HG02870 (cell line): ENCODE data around the gene LRRC3C.
A peak's percentile ranks its signal among the peaks of the same experiment; 100 is the strongest.

Experiments
- ATAC-seq: cut with Tn5 transposase; IDR thresholded peaks from one replicate; pipeline ENCODE4 v1.9.1; 2021; ENCODE audit warnings: mild to moderate bottlenecking, moderate library complexity; ENCODE audit not compliant: unreplicated experiment

LRRC3C gene

DNA sequence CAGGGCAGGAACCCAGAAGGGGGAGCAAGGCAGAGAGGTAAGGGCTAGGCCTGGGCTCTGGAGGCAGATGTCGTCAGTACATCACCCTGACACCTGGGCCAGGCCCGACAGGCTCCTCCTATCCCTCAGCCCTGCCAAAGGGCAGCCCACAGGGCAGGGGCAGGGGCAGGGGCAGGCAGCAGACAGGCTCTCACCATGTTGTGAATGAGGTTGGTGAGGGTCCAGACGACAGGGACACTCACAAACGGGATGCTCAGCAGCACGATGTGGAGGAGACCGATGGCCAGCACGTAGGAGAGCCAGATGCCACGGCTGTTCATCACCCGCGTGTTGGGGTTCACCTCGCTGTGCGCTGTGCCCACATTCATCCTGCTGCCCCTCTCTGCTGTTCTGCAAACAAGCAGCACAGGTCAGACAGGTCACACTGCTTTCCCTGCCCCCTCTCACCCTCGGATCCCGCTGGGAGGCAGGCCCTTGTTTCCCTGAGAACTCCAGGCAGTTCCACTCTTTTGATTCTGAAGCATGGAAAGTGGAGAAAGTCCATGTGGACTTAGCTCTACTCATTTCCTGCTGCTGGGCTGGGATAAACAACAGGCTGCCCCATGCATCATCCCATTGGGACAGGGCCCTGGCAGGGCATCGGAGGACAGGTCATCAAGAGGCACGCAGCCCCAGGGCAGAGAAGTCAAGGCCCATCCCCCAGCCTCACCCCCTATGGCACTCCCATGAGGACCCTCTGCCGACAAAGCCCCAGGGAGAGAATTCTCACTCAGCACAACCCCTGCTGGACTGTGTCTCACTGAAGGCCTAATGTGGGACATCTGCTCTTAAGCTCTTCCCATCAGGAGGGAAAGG is 3.5 kb upstream of the LRRC3C start:
- no peak for ATAC-seq

DNA sequence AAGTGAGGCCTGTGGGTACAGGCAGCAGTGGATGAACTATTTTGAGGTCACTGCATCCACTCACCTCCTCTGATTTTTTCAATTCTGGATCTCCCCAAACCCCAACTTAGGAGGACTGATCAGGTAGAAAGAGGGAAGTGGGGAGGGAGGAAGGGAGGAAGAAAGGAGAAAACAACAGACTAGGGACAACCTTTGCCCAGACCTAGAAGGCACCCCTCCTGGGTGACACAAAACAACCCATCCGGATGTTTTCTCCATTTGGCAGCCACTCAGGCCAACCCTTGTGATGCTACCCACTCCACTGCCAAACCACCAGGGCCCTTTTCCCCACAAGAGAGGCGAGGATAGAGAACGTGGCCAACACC is 2.9 kb upstream of the LRRC3C start:
- no peak for ATAC-seq

DNA sequence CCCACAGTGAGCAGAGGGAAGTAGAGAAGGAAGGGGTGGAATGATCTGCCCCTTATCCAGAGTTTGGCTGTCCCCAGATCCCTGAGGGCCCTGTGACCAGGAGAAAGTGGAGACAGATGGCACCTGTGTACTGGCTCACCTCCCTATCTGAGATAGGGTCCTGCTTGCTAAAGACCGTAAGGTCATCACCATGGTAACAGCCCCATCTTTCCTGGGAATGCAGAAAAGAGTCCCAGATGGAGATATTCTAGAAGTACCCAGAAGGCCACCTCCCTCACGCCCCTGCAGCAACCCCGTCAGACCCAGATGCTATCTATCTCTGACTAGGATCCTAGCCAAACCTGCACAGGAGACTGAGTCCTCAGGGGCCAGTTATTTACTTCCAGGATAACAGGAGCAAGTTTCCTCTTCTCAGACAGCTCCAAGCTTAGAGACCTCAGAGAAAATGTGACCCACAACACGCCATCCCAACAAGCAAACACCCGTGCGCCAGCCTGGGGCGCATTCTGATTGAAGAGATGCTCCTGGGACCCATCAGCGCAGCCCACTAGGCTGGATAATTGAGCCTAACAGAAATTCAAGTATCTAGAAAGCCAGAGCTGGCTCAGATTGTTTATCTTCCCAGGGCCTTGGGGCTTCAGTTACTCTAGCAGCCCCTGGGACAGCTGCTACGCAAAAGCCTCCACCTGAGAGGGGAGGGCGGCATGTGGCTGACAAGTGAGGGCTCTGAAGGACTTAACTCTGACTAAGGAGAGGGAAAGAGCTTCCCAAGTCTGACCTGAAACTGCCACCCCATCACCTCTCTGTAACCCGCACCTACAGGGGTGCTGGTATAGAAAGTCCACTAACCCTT is 2.0 kb upstream of the LRRC3C start:
- ATAC-seq: no peak

DNA sequence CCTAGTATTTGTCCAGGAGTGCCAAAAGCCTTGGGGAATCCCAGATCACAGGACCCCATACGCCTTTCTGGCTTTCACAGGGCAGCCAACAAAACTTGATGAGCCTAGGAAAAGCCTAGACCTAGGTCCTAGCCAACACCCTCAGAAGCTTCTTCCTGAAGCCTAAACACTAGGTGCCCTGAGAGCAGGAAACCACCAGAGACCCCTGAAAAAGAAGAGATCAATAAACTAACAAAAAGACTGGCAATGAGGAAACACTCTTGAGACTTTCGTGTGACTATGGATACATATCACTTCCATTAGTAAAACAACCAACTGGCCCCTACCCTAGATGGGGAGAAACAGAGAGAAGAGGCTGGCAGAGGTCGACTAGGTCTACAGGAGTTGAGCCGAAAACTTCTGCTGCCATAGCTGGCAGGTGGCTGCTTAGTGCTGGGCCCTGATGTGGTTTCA is 1.4 kb upstream of the LRRC3C start:
- no peak for ATAC-seq

GRCh38 chr17:39926588-39927100 is 888 bp upstream of the LRRC3C start:
- peak; percentile 27 for ATAC-seq

GRCh38 chr17:39927929-39928857 is 661 bp downstream of the LRRC3C start:
- peak; percentile 6 for ATAC-seq

- ATAC-seq: no peak
Measured at GRCh38 chr17:39928858-39929645, 1.5 kb downstream of the LRRC3C start.

GRCh38 chr17:39929646-39930407 is 2.3 kb downstream of the LRRC3C start:
- no peak for ATAC-seq

DNA sequence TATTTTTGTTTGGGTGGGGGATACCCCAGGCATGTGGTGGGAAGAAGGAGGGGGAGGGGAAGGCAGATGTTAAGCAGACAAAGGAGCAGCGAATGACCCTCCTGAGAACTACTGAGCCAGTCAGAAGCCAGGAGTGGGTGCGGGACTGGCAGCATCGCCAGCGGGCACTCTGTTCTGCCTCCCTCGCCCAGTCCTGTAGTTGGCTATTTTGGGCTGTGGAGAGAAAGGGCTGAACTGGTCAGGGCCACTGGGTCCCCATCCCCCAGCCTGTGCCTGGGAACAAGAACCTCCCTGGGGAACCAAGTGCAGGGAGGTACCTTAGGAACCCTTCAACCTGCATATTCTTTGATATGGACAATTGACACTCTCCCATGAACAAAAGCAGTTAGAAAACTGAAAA is 6.4 kb downstream of the LRRC3C start:
- ATAC-seq: no peak

DNA sequence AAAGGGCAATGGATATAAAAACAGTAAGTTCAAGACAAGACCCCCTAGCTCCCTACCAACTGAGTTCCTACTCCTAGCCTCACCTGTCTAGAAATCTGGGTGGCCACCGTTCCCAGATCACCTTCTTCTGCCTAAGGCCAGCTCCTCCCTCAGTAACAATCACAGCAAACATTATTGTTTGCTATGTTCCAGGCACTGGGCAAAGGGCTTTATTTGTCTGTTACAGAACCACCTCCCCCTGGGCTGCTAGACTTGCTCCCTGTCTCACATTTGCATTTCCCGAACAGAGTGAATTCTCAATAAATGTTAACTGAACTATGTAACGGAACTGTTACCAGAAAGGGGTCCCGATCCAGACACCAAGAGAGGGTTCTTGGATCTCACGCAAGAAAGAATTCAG is 6.8 kb downstream of the LRRC3C start:
- ATAC-seq: no peak

GRCh38 chr17:39935909-39936308 is 8.4 kb downstream of the LRRC3C start:
- ATAC-seq: no peak

DNA sequence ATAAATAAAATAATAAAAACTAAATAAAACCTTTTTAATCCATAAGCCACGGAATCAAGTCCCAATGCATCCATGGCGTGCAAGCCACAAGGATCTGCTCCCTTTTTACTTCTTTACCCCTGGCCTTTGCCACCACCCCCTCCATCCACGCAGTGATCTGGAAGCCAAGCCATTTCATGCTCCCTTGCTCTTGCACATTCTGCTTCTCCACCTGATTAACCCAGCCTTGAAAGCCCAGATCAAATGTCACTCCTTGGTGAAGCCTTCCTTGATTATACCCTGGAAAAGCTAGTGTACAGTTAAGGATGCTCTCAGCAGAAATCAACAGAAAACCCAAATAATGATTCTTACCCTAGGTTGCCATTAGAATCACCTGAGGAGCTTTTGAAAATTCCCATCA is 9.9 kb downstream of the LRRC3C start:
- ATAC-seq: no peak

DNA sequence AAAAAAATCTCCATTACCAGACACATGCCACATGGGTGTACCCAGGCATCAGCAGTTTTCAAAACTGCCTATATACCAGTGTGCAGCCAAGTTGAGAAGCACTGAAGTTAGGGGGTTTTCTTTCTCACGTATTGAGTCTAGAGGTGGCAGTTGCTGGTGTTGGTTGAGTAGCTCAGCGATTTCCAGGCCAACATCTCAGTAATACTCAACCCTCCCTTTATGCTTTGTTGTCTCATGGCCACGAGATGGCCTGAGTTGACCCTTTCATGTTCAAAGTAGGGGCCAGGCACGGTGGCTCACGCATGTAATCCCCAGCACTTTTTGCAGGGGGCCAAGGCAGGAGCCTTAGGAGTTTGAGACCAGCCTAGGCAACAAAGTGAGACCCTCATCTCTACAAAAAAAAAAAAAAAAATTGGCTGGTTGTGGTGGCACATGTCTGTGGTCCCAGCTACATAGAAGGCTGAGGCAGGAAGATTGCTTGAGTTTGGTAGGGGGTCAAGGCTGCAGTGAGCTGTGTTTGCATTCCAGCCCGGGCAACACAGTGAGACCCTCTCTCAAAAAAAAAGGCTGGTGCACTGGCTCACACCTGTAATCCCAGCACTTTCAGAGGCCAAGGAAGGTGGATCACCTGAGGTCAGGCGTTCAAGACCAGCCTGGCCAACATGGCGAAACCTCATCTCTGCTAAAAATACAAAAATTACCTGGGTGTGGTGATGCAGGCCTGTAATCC is 10.8 kb downstream of the LRRC3C start:
- ATAC-seq: no peak

DNA sequence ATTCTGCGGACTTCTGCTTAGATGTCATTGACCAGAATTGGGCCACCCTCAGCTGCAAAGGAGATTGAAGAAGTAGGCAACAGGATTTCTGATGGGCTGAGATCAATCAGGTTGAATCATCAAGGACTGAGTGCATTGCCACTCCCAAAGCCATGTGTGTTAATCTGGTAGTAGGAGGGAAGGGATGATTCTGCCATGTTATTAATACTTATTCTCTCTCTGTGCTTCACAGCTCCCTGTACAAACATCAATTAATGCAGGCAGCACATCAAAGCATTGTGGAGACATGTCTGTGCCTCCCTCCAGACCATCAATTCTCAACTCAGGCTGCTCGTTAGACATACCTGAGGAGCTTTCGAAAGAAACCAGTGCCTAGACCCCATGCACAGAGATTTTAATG is 11.6 kb downstream of the LRRC3C start:
- ATAC-seq: no peak

GRCh38 chr17:39939588-39940419 is 12.3 kb downstream of the LRRC3C start:
- no peak for ATAC-seq

GRCh38 chr17:39943702-39944392 is 16.3 kb downstream of the LRRC3C start:
- ATAC-seq: no peak

DNA sequence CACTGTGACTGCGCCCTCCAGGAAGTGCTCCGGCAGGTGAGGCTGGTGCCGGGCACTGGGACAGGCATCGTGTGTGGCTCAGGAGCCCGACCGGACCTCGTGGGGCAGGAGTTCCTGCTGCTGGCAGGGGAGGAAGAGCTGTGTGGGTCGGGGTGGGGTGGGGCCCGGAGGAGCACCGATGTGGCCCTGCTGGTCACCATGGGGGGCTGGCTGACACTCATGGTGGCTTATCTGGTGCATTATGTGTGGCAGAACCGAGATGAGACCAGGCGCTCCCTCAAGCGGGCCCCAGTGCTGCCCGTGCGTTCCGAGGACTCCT is 16.8 kb downstream of the LRRC3C start:
- ATAC-seq: no peak
